22Rv1 (cell line): ENCODE measurements around the gene TENT5C.
A peak's percentile ranks its signal among the peaks of the same experiment; 100 is the strongest.

ENCODE experiments used
- H3K27ac ChIP-seq: fragments of 450-650 bp; 2 replicates; pipeline ENCODE4 v1.5.1; 2017
- CTCF ChIP-seq: fragments of 450-650 bp; IDR thresholded peaks from 2 replicates; pipeline ENCODE4 v1.5.1; 2017; ENCODE audit warnings: mild to moderate bottlenecking
- ZFX ChIP-seq: fragments of 450-650 bp; IDR thresholded peaks from 2 replicates; pipeline ENCODE4 v1.6.1; 2017; ENCODE audit warnings: antibody characterized with exemption, borderline replicate concordance

The TENT5C gene

DNA sequence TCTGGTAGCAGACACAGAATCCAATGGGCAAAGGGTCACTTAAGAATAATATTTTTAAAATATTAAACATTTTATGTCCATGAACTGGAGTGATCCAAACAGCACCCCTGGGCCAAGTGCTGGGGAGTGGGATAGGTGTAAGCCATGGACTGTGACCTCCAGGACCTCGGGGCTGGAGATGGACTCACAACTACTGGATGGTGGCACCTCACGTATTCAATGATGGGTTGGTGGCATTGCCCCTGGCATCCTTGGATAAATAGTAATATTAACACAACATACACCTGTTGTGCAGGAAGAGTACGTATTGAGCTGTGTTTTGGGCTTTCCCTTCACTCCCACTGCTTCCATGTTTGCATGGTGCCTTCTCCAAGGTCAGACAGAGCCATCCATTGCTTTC lies 39.3 kb upstream of the TENT5C start:
- no peak overlapping the region for H3K27ac ChIP-seq
- TF ChIP-seq CTCF (no peak), ZFX (no peak)

DNA sequence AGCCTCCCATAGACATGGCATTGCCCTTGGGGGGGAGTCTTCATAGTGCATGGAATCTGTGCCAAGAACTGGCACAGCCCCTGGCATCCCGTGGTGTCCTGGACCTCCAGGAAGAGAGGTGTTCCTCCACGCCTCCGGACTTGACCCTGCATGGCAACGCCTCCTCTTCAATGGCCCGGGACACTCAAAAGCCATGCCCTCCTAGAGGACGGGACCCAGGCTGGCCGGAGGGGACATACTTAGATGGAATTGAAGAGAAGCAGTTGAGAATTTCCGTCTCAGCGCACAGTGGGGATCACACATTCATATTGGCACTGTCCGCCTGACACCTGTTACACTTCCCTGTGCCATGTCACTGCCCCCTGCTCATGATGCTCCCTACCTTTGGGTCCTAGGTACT lies 38.4 kb upstream of the TENT5C start:
- H3K27ac ChIP-seq, result no peak overlapping the region
- no peak for TF ChIP-seq CTCF
- no peak for TF ChIP-seq ZFX

DNA sequence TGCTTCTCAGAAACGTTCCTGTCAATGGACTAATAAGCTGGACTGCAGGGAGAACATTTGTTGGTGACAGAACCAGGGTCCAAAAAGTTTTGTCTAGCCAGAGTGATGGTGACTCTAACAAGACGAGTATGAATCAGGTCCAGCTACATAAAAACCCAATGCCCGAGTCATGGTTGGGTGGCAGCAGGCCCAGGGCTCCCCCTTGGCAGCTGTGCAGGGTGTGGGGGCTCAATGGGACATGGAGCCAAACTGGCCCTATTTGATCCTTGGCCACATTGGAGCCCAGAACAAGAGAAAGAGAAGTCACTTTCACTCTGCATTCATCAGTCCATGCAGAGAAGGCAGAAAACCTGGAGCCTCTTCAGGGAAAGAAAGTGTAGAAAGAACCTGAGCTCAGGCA lies 37.9 kb upstream of the TENT5C start:
- TF ChIP-seq CTCF (no peak), ZFX (no peak)
- H3K27ac ChIP-seq, result no peak overlapping the region

DNA sequence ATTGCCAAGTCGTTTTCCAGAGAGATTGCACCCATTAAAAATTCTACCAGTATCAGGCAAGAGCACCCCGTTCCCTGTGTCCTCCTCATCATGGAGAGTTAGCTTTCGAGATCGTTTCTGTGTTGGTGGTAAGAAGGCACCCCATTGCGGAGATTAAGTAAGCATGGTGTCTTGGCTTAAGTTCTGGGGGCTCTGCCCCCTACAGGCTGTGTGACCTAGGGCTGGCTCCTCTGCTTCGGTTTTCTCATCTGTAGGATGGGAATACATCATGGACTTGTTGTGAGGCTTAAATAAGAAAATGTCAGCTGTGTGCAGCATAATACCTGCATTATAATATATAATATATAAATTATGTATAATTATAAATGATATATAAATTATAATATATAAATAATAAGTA lies 36.8 kb upstream of the TENT5C start:
- H3K27ac ChIP-seq, result no peak overlapping the region
- TF ChIP-seq CTCF (no peak), ZFX (no peak)

DNA sequence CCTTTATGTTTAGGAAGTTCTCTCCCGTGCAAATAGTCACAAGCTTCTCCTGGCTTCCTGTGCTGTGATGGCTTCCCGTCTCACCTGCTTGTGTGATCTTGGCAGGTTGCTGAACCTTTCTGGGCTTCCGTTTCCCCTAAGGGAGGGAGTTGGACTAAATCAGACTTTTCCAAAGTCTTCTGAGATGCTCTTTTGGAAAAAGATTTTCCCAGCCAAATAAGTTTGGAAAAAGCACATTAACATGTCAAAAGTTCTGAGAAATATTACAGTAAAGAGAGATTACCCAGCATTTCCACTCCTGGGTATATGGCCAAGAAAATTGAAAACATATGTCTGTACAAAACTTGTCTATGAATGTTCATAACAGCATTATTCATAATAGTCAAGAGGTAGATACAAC lies 36.0 kb upstream of the TENT5C start:
- H3K27ac ChIP-seq, result no peak overlapping the region
- TF ChIP-seq CTCF, result no peak
- no peak for TF ChIP-seq ZFX

DNA sequence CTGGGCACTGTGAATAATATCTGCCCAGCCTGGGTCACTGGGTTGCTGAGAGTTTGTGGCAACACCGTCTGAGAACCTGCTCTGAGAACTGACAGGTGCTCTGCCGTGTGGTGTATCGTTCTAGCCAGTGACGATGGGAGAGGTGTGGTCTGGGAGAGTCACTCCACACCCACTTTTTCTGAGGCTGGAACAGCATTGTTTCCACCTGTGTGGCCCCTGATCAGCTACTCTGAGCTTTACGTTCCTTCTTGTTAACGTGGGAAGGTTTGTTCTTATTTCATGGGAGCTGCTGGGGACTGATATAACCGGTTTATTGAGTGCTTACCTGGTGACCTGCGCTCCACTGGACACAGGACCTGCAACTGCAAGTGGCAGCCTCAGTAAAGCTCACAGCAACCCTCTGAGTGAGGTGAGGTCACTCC lies 34.8 kb upstream of the TENT5C start:
- TF ChIP-seq ZFX, result no peak
- TF ChIP-seq CTCF, result no peak
- H3K27ac ChIP-seq, result peak overlapping the region; percentile 43

- TF ChIP-seq ZFX (no peak), CTCF (no peak)
- H3K27ac ChIP-seq, result peak overlapping the region; percentile 43
Observed at GRCh38 chr1:117571496-117571895, 34.4 kb upstream of the TENT5C start.
